KMS-11 (cell line): ENCODE data around the gene CGREF1.

Experiments
- H2AFZ ChIP-seq: fragments of 200-600 bp; sonication (generic); 2 replicates; pipeline ENCODE4 v1.6.1; 2016; ENCODE audit warnings: antibody characterized with exemption, mixed run types, low read depth
- H3K27ac ChIP-seq: fragments of 200-600 bp; sonication (generic); 2 replicates; pipeline ENCODE4 v1.6.1; 2016; ENCODE audit warnings: mild to moderate bottlenecking, mixed run types
- H3K27me3 ChIP-seq: fragments of 200-600 bp; sonication (generic); 2 replicates; pipeline ENCODE4 v1.6.1; 2017; ENCODE audit warnings: mild to moderate bottlenecking, low read depth, mixed run types, moderate library complexity; ENCODE audit not compliant: insufficient read depth
- H3K36me3 ChIP-seq: fragments of 200-600 bp; sonication (generic); 2 replicates; pipeline ENCODE4 v1.6.1; 2017; ENCODE audit warnings: mild to moderate bottlenecking, mixed run types; ENCODE audit not compliant: insufficient read depth
- H3K4me1 ChIP-seq: fragments of 200-600 bp; sonication (generic); 2 replicates; pipeline ENCODE4 v1.6.1; 2016; ENCODE audit warnings: mild to moderate bottlenecking, low read depth, mixed run types; ENCODE audit not compliant: poor library complexity, severe bottlenecking
- H3K4me2 ChIP-seq: fragments of 200-600 bp; sonication (generic); 2 replicates; pipeline ENCODE4 v1.7.0; 2016; ENCODE audit warnings: mild to moderate bottlenecking, mixed run types
- H3K4me3 ChIP-seq: fragments of 200-600 bp; sonication (generic); IDR thresholded peaks from 2 replicates; pipeline ENCODE4 v1.6.1; 2017; ENCODE audit warnings: low read depth, low read length, mixed read lengths; ENCODE audit not compliant: insufficient read depth
- H3K79me2 ChIP-seq: fragments of 200-600 bp; sonication (generic); 2 replicates; pipeline ENCODE4 v1.6.1; 2016; ENCODE audit warnings: low read depth, mixed run types; ENCODE audit not compliant: insufficient read depth
- H3K9ac ChIP-seq: fragments of 200-600 bp; sonication (generic); 2 replicates; pipeline ENCODE4 v1.6.1; 2016; ENCODE audit warnings: mild to moderate bottlenecking, mixed run types
- H4K20me1 ChIP-seq: fragments of 200-600 bp; sonication (generic); 2 replicates; pipeline ENCODE4 v1.6.1; 2016; ENCODE audit warnings: mild to moderate bottlenecking, mixed run types; ENCODE audit not compliant: insufficient read depth
- CTCF ChIP-seq: fragments of 200-600 bp; sonication (generic); conservative IDR thresholded peaks from 2 replicates; pipeline ENCODE4 v1.6.1; 2017; ENCODE audit warnings: low read depth, mild to moderate bottlenecking, antibody characterized with exemption, low read length, moderate library complexity, mixed read lengths

CGREF1 gene

DNA sequence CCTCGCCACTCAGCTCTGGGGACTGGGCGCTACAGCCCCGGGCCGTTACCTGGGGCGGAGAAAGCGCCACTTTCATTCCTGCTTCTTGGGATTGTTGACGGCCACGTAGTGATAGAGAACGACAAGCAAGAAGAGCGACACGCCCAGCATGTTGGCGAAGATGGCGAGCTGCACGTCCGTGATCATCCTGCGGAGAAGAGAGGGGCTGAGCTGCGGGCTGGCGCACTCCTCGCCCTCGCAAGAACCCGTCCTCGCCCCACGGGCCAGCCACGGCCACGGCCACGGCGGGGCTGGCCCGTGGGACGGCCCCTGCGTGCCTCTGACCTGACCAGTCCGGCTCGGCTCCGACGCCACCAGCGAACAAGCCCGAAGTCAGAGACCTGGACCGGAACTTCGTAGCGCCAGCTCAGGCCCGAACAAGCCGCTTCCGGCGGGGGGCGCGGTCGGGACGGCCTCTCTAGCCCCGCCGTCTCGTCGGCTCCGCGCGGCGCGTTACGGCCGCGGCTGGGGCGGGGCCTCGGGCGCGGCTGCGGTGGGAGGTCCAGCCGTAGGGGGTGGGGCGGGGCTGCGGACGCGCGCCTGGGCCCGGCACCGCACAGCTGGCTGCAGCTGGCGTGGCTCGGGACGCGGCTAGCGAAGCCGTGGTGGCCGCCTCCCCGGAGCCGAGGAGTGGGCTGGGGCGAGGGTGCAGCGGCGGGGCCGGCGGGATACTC lies 47.5 kb downstream of the CGREF1 start, which contains the start of gene OST4:
Gene OST4 (minus strand): TSS at position 378 of the 713 bp plus-strand sequence.
- H3K36me3 ChIP-seq = no peaks in the 10 kb centered on the region
- TF ChIP-seq CTCF = no peak
- H3K27ac ChIP-seq = peak within 1 kb of the TSS; percentile 16
- H3K4me2 ChIP-seq = peak within 1 kb of the TSS; percentile 84
- H4K20me1 ChIP-seq = no peaks in the 10 kb centered on the region
- H3K27me3 ChIP-seq = no peaks in the 10 kb centered on the region
- peak within 1 kb of the TSS; percentile 45 for H3K9ac ChIP-seq
- peaks cover 20% of the 10 kb centered on the region for H3K79me2 ChIP-seq
- H2AFZ ChIP-seq = peak within 1 kb of the TSS; percentile 86
- peak within 1 kb of the TSS; percentile 67 for H3K4me3 ChIP-seq
- peaks cover 29% of the 10 kb centered on the region for H3K4me1 ChIP-seq

- Histone ChIP-seq H3K79me2 (peaks cover 20% of the 10 kb centered on the region), H4K20me1 (no peaks in the 10 kb centered on the region), H3K27me3 (no peaks in the 10 kb centered on the region), H3K4me2 (peak overlapping the region; percentile 84), H3K4me3 (peak overlapping the region; percentile 67), H3K36me3 (no peaks in the 10 kb centered on the region), H3K27ac (peak overlapping the region; percentile 16; the same call in 1 of the 2 replicates), H3K4me1 (peaks cover 29% of the 10 kb centered on the region), H2AFZ (peak overlapping the region; percentile 69), H3K9ac (peak overlapping the region; percentile 45)
- TF ChIP-seq CTCF = no peak
Observed at GRCh38 chr2:27070653-27071276, 48.2 kb downstream of the CGREF1 start.

- peaks cover 23% of the 10 kb centered on the region for H3K4me1 ChIP-seq
- H3K4me2 ChIP-seq = peak overlapping the region; percentile 84
- peaks cover 20% of the 10 kb centered on the region for H3K79me2 ChIP-seq
- H3K36me3 ChIP-seq = no peaks in the 10 kb centered on the region
- H3K27ac ChIP-seq = no peak overlapping the region
- no peak for TF ChIP-seq CTCF
- H3K9ac ChIP-seq = no peak overlapping the region
- H3K4me3 ChIP-seq = no peak overlapping the region
- H2AFZ ChIP-seq = no peak overlapping the region
- no peaks in the 10 kb centered on the region for H4K20me1 ChIP-seq
- no peaks in the 10 kb centered on the region for H3K27me3 ChIP-seq
Observed at GRCh38 chr2:27069961-27070618, 48.8 kb downstream of the CGREF1 start.

DNA sequence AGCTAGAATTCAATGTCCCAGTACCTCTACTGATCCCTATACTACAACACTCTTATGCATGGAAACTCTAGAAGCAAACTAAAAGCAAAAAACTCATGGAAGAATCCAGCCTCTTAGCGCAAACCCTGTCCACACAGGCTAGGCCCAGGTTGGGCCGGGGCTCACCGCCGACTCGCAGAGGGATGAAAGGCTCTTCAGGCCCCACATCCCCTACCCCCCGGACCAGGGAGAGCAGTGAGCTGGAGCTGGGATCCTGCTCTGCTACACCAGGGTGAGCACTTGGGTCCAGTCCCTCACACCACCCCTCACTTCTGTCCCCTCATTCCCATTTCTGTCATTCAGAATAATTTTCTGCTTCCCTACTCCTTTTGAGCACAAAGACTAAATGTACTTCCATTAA lies 49.5 kb downstream of the CGREF1 start:
- Histone ChIP-seq H3K4me1 (peaks cover 19% of the 10 kb centered on the region), H3K4me2 (no peak overlapping the region; the same call in 1 of the 2 replicates), H3K9ac (no peak overlapping the region), H3K79me2 (peaks cover 20% of the 10 kb centered on the region), H4K20me1 (no peaks in the 10 kb centered on the region), H3K27me3 (no peaks in the 10 kb centered on the region), H2AFZ (no peak overlapping the region), H3K36me3 (no peaks in the 10 kb centered on the region), H3K27ac (no peak overlapping the region), H3K4me3 (no peak overlapping the region)
- no peak for TF ChIP-seq CTCF
